GM18526 (cell line): Measurements from ENCODE around the gene MGAT4B.

ENCODE experiments used
- POLR2A ChIP-seq: IDR thresholded peaks from 3 replicates; pipeline ENCODE4 v1.6.1; 2011; ENCODE audit not compliant: insufficient read length; ENCODE audit errors: extremely low read depth

The MGAT4B gene

GRCh38 chr5:179819296-179820126, 12.8 kb upstream of the MGAT4B start:
- TF ChIP-seq POLR2A: no peak

- TF ChIP-seq POLR2A: peak; percentile 51
Measured at GRCh38 chr5:179818746-179819295, 12.2 kb upstream of the MGAT4B start.

- TF ChIP-seq POLR2A: no peak
Measured at GRCh38 chr5:179817890-179818745, 11.5 kb upstream of the MGAT4B start.

GRCh38 chr5:179817470-179817840, 10.8 kb upstream of the MGAT4B start:
- TF ChIP-seq POLR2A: no peak

- peak; percentile 20 for TF ChIP-seq POLR2A
Measured at GRCh38 chr5:179816796-179817469, 10.3 kb upstream of the MGAT4B start.

GRCh38 chr5:179816401-179816795, 9.7 kb upstream of the MGAT4B start:
- TF ChIP-seq POLR2A: no peak

GRCh38 chr5:179815491-179816249, 9.0 kb upstream of the MGAT4B start:
- TF ChIP-seq POLR2A: no peak

- TF ChIP-seq POLR2A: no peak
Measured at GRCh38 chr5:179814090-179814489, 7.4 kb upstream of the MGAT4B start.

GRCh38 chr5:179812997-179813607, 6.4 kb upstream of the MGAT4B start:
- TF ChIP-seq POLR2A: no peak

GRCh38 chr5:179812135-179812825, 5.6 kb upstream of the MGAT4B start:
- no peak for TF ChIP-seq POLR2A

- no peak for TF ChIP-seq POLR2A
Measured at GRCh38 chr5:179805529-179806249, 977 bp downstream of the MGAT4B start.

- TF ChIP-seq POLR2A: no peak
Measured at GRCh38 chr5:179805070-179805528, 1.6 kb downstream of the MGAT4B start.

- TF ChIP-seq POLR2A: no peak
Measured at GRCh38 chr5:179804555-179804947, 2.1 kb downstream of the MGAT4B start.
